Natural killer cell (primary cell): Measurements from ENCODE around the gene MUC5B. TPM values are rescaled to one million over a fixed set of nuclear protein-coding genes. Genes with fewer than 3 reads are reported as not detected.

Experiments used
- ATAC-seq, 3 donors: fragments of 150-1000 bp in 2 of 3; fragments of 200-7000 bp in 1 of 3; cut with Tn5 transposase; 1 replicate in 1 of 3; 2 replicates in 2 of 3; pipeline ENCODE4 v1.10.0; 2021; ENCODE audit warnings: mild to moderate bottlenecking in 2 of 3, moderate library complexity in 2 of 3
- DNase-seq, 2 donors: peaks; one replicate each; pipeline versions ENCODE4 v3.0.0 to v3.0.0-alpha.2; 2013 to 2021; ENCODE audit warnings: mixed read lengths in 1 of 2
- H3K27ac ChIP-seq: one replicate; pipeline ENCODE4 v1.5.1; 2013; ENCODE audit warnings: mild to moderate bottlenecking, low read length
- H3K27me3 ChIP-seq: one replicate; pipeline ENCODE4 v1.6.1; 2013; ENCODE audit warnings: low read length; ENCODE audit not compliant: control insufficient read depth, insufficient read depth
- H3K36me3 ChIP-seq: one replicate; pipeline ENCODE4 v1.6.1; 2013; ENCODE audit warnings: low read length; ENCODE audit not compliant: control insufficient read depth, insufficient read depth
- H3K4me1 ChIP-seq: one replicate; pipeline ENCODE4 v1.6.1; 2013; ENCODE audit warnings: low read length; ENCODE audit not compliant: control insufficient read depth, insufficient read depth
- H3K4me3 ChIP-seq: one replicate; pipeline ENCODE4 v1.5.1; 2013; ENCODE audit warnings: low read length
- H3K9me3 ChIP-seq: one replicate; pipeline ENCODE4 v1.6.1; 2013; ENCODE audit warnings: low read length; ENCODE audit not compliant: control insufficient read depth, insufficient read depth
- H3K27ac Mint-ChIP-seq, 2 donors: one replicate each; pipeline ENCODE4 v1.8.0; 2022; ENCODE audit warnings: mild to moderate bottlenecking in 2 of 2, mixed read lengths in 2 of 2, moderate library complexity in 1 of 2
- H3K27me3 Mint-ChIP-seq, 2 donors: one replicate each; pipeline ENCODE4 v1.8.0; 2022; ENCODE audit warnings: low read depth in 2 of 2, mixed read lengths in 2 of 2
- H3K36me3 Mint-ChIP-seq: one replicate; pipeline ENCODE4 v1.8.0; 2022; ENCODE audit warnings: mixed read lengths
- H3K4me1 Mint-ChIP-seq, 2 donors: one replicate each; pipeline ENCODE4 v1.8.0; 2022; ENCODE audit warnings: mixed read lengths in 2 of 2
- H3K4me3 Mint-ChIP-seq: one replicate; pipeline ENCODE4 v1.8.0; 2022; ENCODE audit warnings: mild to moderate bottlenecking, moderate library complexity, mixed read lengths
- H3K9me3 Mint-ChIP-seq, 2 donors: one replicate each; pipeline ENCODE4 v1.8.0; 2022; ENCODE audit warnings: mixed read lengths in 2 of 2
- CTCF ChIP-seq: fragments of 200-600 bp; IDR thresholded peaks from one replicate; pipeline ENCODE4 v1.8.0; 2022; ENCODE audit warnings: antibody characterized with exemption
- WGBS: methylation state at CpG from one replicate; pipeline ENCODE4 v1.1.7; 2013; ENCODE audit warnings: missing lambda C conversion rate; ENCODE audit not compliant: insufficient coverage; 5-methylcytosine and 5-hydroxymethylcytosine counted together
- intact Hi-C: fragments of 100-400 bp; cut with micrococcal nuclease; formaldehyde crosslinking; loops from one replicate; pipeline ENCODE4 v1.14.2; 2022
- total RNA-seq, 4 donors: library from RNA; stranded (reverse); fragments of 120-200 nt in 1 of 4; gene quantifications; one replicate each; pipeline versions ENCODE4 v1.2.3 to v1.2.4, GENCODE V29; 2013 to 2022

Gene MUC5B
- total RNA-seq, 3 donors from 2014 or later (not counting 1 experiment from before 2014, with no cell fraction given) = not detected

- H3K27me3 Mint-ChIP-seq = no peaks in the 10 kb centered on the region
- ATAC-seq = no peak
- H3K36me3 ChIP-seq = peaks cover 48% of the 10 kb centered on the region
- no peaks in the 10 kb centered on the region for H3K9me3 Mint-ChIP-seq
- no peaks in the 10 kb centered on the region for H3K9me3 ChIP-seq
- H3K4me3 ChIP-seq = no peak overlapping the region
- no peaks in the 10 kb centered on the region for H3K36me3 Mint-ChIP-seq
- H3K4me1 Mint-ChIP-seq = peaks cover 11 to 14% of the 10 kb centered on the region in 2 donors
- H3K4me1 ChIP-seq = peaks cover 15% of the 10 kb centered on the region
- intact Hi-C loops = no loop called here
- no peak overlapping the region for H3K27ac ChIP-seq
- WGBS = 97% methylated on average over 45 of the region's 46 CpGs
- H3K4me3 Mint-ChIP-seq = no peak overlapping the region
- TF ChIP-seq CTCF = no peak
- DNase-seq = no peak
- no peaks in the 10 kb centered on the region for H3K27me3 ChIP-seq
- H3K27ac Mint-ChIP-seq = no peak overlapping the region
Measured at GRCh38 chr11:1280116-1281035, 57.5 kb downstream of the MUC5B start.

- intact Hi-C loops = no loop called here
- no peaks in the 10 kb centered on the region for H3K9me3 Mint-ChIP-seq
- H3K4me1 Mint-ChIP-seq = peaks cover under 1 to 5% of the 10 kb centered on the region in 2 donors
- no peak overlapping the region for H3K27ac ChIP-seq
- no peaks in the 10 kb centered on the region for H3K9me3 ChIP-seq
- DNase-seq = no peak
- H3K36me3 ChIP-seq = peaks cover 49% of the 10 kb centered on the region
- WGBS = 95% methylated on average over 33 of the region's 33 CpGs
- H3K27me3 ChIP-seq = no peaks in the 10 kb centered on the region
- TF ChIP-seq CTCF = no peak
- H3K27me3 Mint-ChIP-seq = no peaks in the 10 kb centered on the region
- ATAC-seq = no peak
- H3K4me3 ChIP-seq = no peak overlapping the region
- no peak overlapping the region for H3K4me3 Mint-ChIP-seq
- H3K36me3 Mint-ChIP-seq = no peaks in the 10 kb centered on the region
- H3K4me1 ChIP-seq = peaks cover 4% of the 10 kb centered on the region
- no peak overlapping the region for H3K27ac Mint-ChIP-seq
Measured at GRCh38 chr11:1281326-1281973, 58.6 kb downstream of the MUC5B start.

- intact Hi-C loops = no loop called here
- Mint-ChIP-seq H3K36me3 (no peaks in the 10 kb centered on the region), H3K27me3 (no peaks in the 10 kb centered on the region), H3K4me3 (no peak overlapping the region), H3K4me1 (peaks cover 0 to 5% of the 10 kb centered on the region in 2 donors), H3K9me3 (no peaks in the 10 kb centered on the region), H3K27ac (no peak overlapping the region)
- peaks cover 49% of the 10 kb centered on the region for H3K36me3 ChIP-seq
- ATAC-seq = no peak
- H3K4me3 ChIP-seq = no peak overlapping the region
- no peaks in the 10 kb centered on the region for H3K27me3 ChIP-seq
- H3K9me3 ChIP-seq = no peaks in the 10 kb centered on the region
- TF ChIP-seq CTCF = no peak
- H3K4me1 ChIP-seq = no peaks in the 10 kb centered on the region
- WGBS = 81% methylated on average over 3 of the region's 3 CpGs
- DNase-seq = no peak
- no peak overlapping the region for H3K27ac ChIP-seq
Measured at GRCh38 chr11:1281974-1282365, 59.1 kb downstream of the MUC5B start.
